Endodermal cell (in vitro differentiated cells): ENCODE data around the gene TCN2. TPM values are rescaled to one million over a fixed set of nuclear protein-coding genes. Genes with fewer than 3 reads are reported as not detected.

Experiments
- DNase-seq: peaks from one replicate; pipeline ENCODE4 v3.0.0-alpha.2; 2017
- H3K27ac ChIP-seq: 2 replicates; pipeline ENCODE4 v1.5.1; 2013; ENCODE audit warnings: mild to moderate bottlenecking, low read depth, low read length, moderate library complexity
- H3K27me3 ChIP-seq: 2 replicates; pipeline ENCODE4 v1.6.1; 2013; ENCODE audit warnings: mild to moderate bottlenecking, low read length, moderate library complexity; ENCODE audit not compliant: insufficient read depth, control insufficient read depth, poor library complexity, severe bottlenecking
- H3K36me3 ChIP-seq: 2 replicates; pipeline ENCODE4 v1.7.0; 2013; ENCODE audit warnings: mild to moderate bottlenecking, low read length, moderate library complexity; ENCODE audit not compliant: control insufficient read depth, insufficient read depth
- H3K4me1 ChIP-seq: one replicate; pipeline ENCODE4 v1.7.0; 2013; ENCODE audit warnings: low read length; ENCODE audit not compliant: control insufficient read depth, insufficient read depth
- H3K4me3 ChIP-seq: 2 replicates; pipeline ENCODE4 v1.5.1; 2013; ENCODE audit warnings: mild to moderate bottlenecking, low read length, moderate library complexity
- H3K9ac ChIP-seq: 2 replicates; pipeline ENCODE4 v1.6.1; 2013; ENCODE audit warnings: mild to moderate bottlenecking, low read length, moderate library complexity; ENCODE audit not compliant: poor library complexity, severe bottlenecking; ENCODE audit errors: extremely low read depth
- H3K9me3 ChIP-seq: 2 replicates; pipeline ENCODE4 v1.6.1; 2013; ENCODE audit warnings: mild to moderate bottlenecking, low read length, moderate library complexity; ENCODE audit not compliant: control insufficient read depth
- H3K27ac Mint-ChIP-seq: 2 replicates; pipeline ENCODE4 v1.8.0; 2020; ENCODE audit warnings: mixed read lengths
- H3K27me3 Mint-ChIP-seq: 2 replicates; pipeline ENCODE4 v1.8.0; 2021; ENCODE audit warnings: mild to moderate bottlenecking, mixed read lengths; ENCODE audit not compliant: insufficient read depth
- H3K36me3 Mint-ChIP-seq: 2 replicates; pipeline ENCODE4 v1.8.0; 2020; ENCODE audit warnings: low read depth, mixed read lengths
- H3K4me1 Mint-ChIP-seq: 2 replicates; pipeline ENCODE4 v1.8.0; 2020; ENCODE audit warnings: mixed read lengths
- H3K4me3 Mint-ChIP-seq: 2 replicates; pipeline ENCODE4 v1.8.0; 2020; ENCODE audit warnings: mild to moderate bottlenecking, moderate library complexity, mixed read lengths
- H3K9me3 Mint-ChIP-seq: 2 replicates; pipeline ENCODE4 v1.8.0; 2020; ENCODE audit warnings: mild to moderate bottlenecking, mixed read lengths
- CTCF ChIP-seq: fragments of 200-600 bp; sonication (generic); conservative IDR thresholded peaks from 2 replicates; pipeline ENCODE4 v1.5.0; 2021; ENCODE audit warnings: antibody characterized with exemption, mild to moderate bottlenecking
- WGBS, 2 experiments: methylation state at CpG; one replicate each; pipeline versions ENCODE4 v1.1.5 to v1.1.7; 2013; ENCODE audit warnings: missing lambda C conversion rate in 2 of 2, mixed read lengths in 1 of 2; ENCODE audit not compliant: insufficient coverage in 1 of 2, insufficient read length in 1 of 2; 5-methylcytosine and 5-hydroxymethylcytosine counted together
- total RNA-seq, 2 donors: library from RNA; stranded (reverse); fragmentation: NEBNext Ultra II Directional in 1 of 2; extraction: Animal tissue kit (Norgen Biotek cat#: 25700) in 1 of 2; gene quantifications; 2 replicates in 1 of 2; 3 replicates in 1 of 2; pipeline ENCODE4 v1.2.1, GENCODE V29; 2021

TCN2 gene
- total RNA-seq, 2 donors from 2014 or later, result 71.8 to 73.6 TPM

GRCh38 chr22:30635273-30636225 lies 28.6 kb downstream of the TCN2 start, which contains the start of gene SLC35E4:
SLC35E4 (plus strand) TSS chr22:30635781; CDS start chr22:30636451, 670 bp downstream.
- Histone ChIP-seq H3K9me3 (no peaks in the 10 kb centered on the region), H3K27ac (peak within 1 kb of the TSS; percentile 15), H3K27me3 (no peaks in the 10 kb centered on the region), H3K36me3 (no peaks in the 10 kb centered on the region), H3K9ac (no peak within 1 kb of the TSS), H3K4me3 (peak within 1 kb of the TSS; percentile 76), H3K4me1 (no peaks in the 10 kb centered on the region)
- Mint-ChIP-seq H3K4me3 (peak within 1 kb of the TSS; percentile 60), H3K9me3 (peaks cover 32% of the 10 kb centered on the region), H3K36me3 (peaks cover 20% of the 10 kb centered on the region), H3K27me3 (peaks cover 6% of the 10 kb centered on the region), H3K27ac (peak within 1 kb of the TSS; percentile 70), H3K4me1 (peaks cover 10% of the 10 kb centered on the region)
- WGBS, 2 experiments, result 7 to 24% methylated on average over 12 to 75 of the region's 75 CpGs
- peak; percentile 52 for TF ChIP-seq CTCF
- peak; percentile 97 for DNase-seq

DNA sequence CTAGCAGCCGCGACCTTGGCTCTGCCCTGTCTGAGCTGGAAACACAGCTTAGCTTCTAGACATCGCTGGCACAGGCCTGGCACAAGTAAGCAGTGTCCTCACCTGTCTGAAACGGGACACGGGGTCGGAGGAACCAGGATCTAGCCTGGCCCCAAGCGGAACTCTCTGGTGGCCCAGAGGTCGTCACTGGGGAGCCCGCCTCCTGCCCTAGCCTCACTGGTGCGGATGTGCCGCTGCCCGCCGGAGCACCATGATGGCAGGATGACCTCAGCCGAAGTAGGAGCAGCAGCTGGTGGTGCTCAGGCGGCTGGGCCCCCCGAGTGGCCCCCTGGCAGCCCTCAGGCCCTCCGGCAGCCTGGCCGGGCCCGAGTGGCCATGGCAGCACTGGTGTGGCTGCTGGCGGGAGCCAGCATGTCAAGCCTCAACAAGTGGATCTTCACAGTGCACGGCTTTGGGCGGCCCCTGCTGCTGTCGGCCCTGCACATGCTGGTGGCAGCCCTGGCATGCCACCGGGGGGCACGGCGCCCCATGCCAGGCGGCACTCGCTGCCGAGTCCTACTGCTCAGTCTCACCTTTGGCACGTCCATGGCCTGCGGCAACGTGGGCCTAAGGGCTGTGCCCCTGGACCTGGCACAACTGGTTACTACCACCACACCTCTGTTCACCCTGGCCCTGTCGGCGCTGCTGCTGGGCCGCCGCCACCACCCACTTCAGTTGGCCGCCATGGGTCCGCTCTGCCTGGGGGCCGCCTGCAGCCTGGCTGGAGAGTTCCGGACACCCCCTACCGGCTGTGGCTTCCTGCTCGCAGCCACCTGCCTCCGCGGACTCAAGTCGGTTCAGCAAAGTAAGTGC lies 29.5 kb downstream of the TCN2 start:
- no peak overlapping the region for H3K9ac ChIP-seq
- no peaks in the 10 kb centered on the region for H3K27me3 ChIP-seq
- Mint-ChIP-seq H3K9me3 (peaks cover 26% of the 10 kb centered on the region), H3K4me3 (peak overlapping the region; percentile 60), H3K27me3 (peaks cover 6% of the 10 kb centered on the region), H3K36me3 (peaks cover 15% of the 10 kb centered on the region), H3K27ac (peak overlapping the region; percentile 70), H3K4me1 (peaks cover 10% of the 10 kb centered on the region)
- H3K9me3 ChIP-seq, result no peaks in the 10 kb centered on the region
- peak overlapping the region; percentile 76 for H3K4me3 ChIP-seq
- no peaks in the 10 kb centered on the region for H3K4me1 ChIP-seq
- 89 to 91% methylated on average over 21 to 45 of the region's 45 CpGs for WGBS, 2 experiments
- H3K36me3 ChIP-seq, result no peaks in the 10 kb centered on the region
- no peak overlapping the region for H3K27ac ChIP-seq
- DNase-seq, result peak; percentile 70
- no peak for TF ChIP-seq CTCF

- H3K27me3 Mint-ChIP-seq, result peaks cover 6% of the 10 kb centered on the region
- DNase-seq, result no peak
- H3K36me3 Mint-ChIP-seq, result peaks cover 15% of the 10 kb centered on the region
- TF ChIP-seq CTCF, result no peak
- H3K4me3 ChIP-seq, result no peak overlapping the region
- no peaks in the 10 kb centered on the region for H3K4me1 ChIP-seq
- no peaks in the 10 kb centered on the region for H3K27me3 ChIP-seq
- no peaks in the 10 kb centered on the region for H3K9me3 ChIP-seq
- no peak overlapping the region for H3K27ac ChIP-seq
- H3K4me1 Mint-ChIP-seq, result peaks cover 10% of the 10 kb centered on the region
- H3K36me3 ChIP-seq, result no peaks in the 10 kb centered on the region
- H3K27ac Mint-ChIP-seq, result peak overlapping the region; percentile 76
- 70% methylated on average over 1 of the region's 1 CpG; no CpG with 5 or more reads in 1 of the 2 experiments for WGBS, 2 experiments
- no peak overlapping the region for H3K9ac ChIP-seq
- no peak overlapping the region for H3K4me3 Mint-ChIP-seq
- H3K9me3 Mint-ChIP-seq, result peaks cover 25% of the 10 kb centered on the region
These were observed 30.7 kb downstream of the TCN2 start for GRCh38 chr22:30637701-30638114.
